Stimulated activated CD8-positive, alpha-beta memory T cell treated with anti-CD3 and anti-CD28 coated beads, Interleukin-15, amount 100 ng/mL, for 1 hour (primary cell): ENCODE measurements around the gene HYAL3.
"Not testable (repeated sequence)": the region's sequence is repeated elsewhere in the genome, so short reads cannot be mapped to it uniquely, and the experiment has no call there.

Source experiments
- DNase-seq: peaks from one replicate; pipeline ENCODE4 v3.0.0-alpha.2; 2020; ENCODE audit warnings: low read depth

Gene HYAL3

DNA sequence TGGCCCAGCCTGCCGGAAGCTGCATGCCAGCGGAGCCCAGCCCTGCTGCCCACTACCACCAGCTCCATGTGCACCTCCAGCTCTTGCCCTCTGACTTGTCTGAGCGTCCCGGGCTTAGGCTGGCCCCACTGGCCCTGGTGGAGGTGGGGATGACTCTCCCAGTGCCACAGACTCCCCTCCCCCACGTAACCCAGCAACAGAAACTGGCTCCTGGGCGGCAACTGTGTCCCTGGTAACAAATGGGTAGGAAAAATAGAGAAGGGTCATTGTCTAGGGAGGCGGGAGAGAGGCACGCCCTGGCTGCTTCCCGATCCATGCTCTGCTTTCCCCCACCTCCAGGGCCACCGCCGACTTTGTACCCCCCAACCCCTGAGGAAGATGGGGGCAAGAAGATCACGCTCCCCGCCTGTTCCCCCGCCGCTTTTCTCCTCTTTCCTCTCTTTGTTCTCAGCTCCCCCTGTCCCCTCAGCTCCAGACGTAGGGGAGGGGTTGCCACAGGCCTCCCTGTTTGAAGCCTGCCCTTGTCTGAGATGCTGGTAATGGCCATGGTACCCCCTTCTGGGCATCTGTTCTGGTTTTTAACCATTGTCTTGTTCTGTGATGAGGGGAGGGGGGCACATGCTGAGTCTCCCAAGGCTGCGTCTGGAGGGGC lies 41.0 kb downstream of the HYAL3 start:
- no peak for DNase-seq

GRCh38 chr3:50256978-50257890 lies 42.0 kb downstream of the HYAL3 start:
- no peak for DNase-seq

GRCh38 chr3:50255251-50255615 lies 44.0 kb downstream of the HYAL3 start:
- DNase-seq, result no peak

- no peak for DNase-seq
These were observed 44.5 kb downstream of the HYAL3 start for GRCh38 chr3:50254577-50255250.

DNA sequence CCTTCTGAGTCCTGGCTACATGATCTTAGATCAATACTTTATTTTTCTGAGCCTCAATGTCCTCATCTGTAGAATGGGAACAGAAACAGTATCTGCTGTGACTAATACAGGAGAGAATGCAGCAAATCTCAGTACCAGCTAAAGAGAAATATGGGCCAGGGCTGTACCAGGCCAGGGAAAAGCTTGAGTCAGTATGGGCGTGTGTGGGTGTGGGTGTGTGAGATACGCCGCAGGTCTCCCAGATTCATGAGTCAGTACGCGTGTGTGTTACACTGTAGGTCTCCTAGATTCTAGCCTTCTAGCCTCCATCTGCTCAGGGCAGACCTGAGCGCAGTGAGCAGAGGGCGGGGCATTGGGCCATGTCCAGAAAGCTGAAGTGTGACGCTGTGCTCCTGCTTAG lies 48.0 kb downstream of the HYAL3 start:
- DNase-seq, result no peak

- no peak for DNase-seq
These were observed 48.7 kb downstream of the HYAL3 start for GRCh38 chr3:50250514-50250913.

- DNase-seq, result no peak
These were observed 49.7 kb downstream of the HYAL3 start for GRCh38 chr3:50249457-50249856.

GRCh38 chr3:50248387-50248786 lies 50.8 kb downstream of the HYAL3 start:
- no peak for DNase-seq

GRCh38 chr3:50246517-50246954 lies 52.7 kb downstream of the HYAL3 start:
- DNase-seq, result peak; percentile 54

GRCh38 chr3:50245831-50246516 lies 53.2 kb downstream of the HYAL3 start:
- peak; percentile 94 for DNase-seq

DNA sequence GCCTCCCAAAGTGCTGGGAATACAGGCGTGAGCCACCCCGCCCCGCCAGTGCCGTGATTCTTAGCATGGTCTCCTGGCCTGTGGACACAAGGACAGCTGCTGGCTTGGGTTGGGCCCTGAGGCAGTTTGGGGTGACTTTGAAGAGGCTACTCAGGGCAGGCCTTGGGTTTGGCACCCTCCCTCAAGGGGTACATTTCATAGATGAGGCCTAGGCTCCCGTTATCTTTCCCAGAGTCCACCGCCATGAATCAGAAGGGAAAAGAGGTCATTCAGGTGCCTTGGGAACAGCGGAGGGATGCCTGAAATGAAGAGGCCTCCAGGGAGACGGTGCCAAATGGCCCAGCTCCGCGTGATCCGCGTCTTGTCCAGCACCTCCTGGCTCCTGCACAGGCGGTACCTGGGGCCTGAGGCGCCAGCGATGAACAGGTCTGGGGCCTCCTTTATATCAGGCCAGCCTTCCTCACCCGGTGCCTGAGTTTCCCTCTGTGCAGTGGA lies 53.9 kb downstream of the HYAL3 start:
- no peak for DNase-seq

DNA sequence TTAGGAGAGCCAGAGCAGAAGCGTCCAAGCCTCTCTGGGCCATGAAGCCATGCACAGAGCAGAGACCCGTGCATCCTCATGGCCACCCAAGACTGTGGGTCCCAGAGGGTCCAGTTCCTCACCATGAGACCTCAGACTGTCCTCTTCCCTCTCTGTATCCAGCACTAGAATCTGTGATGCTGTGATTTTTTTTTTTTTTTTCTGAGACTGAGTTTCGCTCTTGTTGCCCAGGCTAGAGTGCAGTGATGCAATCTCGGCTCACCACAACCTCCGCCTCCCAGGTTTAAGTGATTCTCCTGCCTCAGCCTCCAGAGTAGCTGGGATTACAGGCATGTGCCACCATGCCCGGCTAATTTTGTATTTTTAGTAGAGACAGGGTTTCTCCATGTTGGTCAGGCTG lies 54.4 kb downstream of the HYAL3 start:
- DNase-seq, result not testable (repeated sequence)

- no peak for DNase-seq
These were observed 55.7 kb downstream of the HYAL3 start for GRCh38 chr3:50243543-50243895.

DNA sequence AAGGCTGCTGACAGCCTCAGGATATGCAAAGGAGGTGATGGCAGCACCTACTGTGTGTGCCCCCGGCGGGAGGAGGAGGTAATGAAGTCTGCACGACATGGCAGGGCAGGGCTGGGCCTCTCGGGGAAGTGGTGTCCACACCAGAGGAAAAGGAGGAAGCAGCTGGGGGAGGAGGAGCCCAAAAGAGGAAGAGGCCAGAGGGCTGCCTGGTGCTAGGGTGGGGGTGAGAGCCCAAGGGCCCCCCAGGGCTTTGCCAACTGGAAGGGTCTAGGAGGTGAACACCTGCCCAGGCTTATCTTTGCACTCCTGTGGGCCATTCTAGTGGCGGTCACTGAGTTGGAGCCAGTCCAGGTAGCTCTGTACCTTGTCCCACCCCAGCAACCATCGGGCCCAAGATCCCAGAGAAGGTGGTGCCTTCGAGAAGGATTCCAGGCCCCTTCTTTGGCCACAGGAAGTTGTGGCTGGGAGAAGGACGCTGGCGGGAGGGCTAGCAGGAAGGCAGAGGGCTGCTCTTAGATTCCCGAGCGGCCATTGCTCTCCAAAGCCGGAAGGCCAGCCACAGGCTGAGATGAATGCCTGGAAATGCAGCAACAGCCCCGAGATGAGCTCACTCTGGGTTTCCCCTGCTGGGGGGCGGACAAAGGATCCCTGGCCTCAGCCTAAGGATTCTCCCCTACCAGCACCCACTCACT lies 56.2 kb downstream of the HYAL3 start:
- DNase-seq, result no peak
